ENCODE data around the gene TLCD2.
"Not testable (repeated sequence)": the region's sequence is repeated elsewhere in the genome, so short reads cannot be mapped to it uniquely, and the experiment has no call there.

The TLCD2 gene

GRCh38 chr17:1686086-1686485, 24.1 kb downstream of the TLCD2 start:
- DNase-seq (ENCODE audit: low spot score): no peak

GRCh38 chr17:1684378-1685189, 25.6 kb downstream of the TLCD2 start, which contains the start of gene PRPF8:
PRPF8 (minus strand) TSS chr17:1684867; CDS start chr17:1684571, 296 bp downstream.
- DNase-seq (ENCODE audit: low spot score): peak; percentile 99

GRCh38 chr17:1683459-1683858, 26.7 kb downstream of the TLCD2 start:
- DNase-seq (ENCODE audit: low spot score): peak; percentile 12

- DNase-seq (ENCODE audit: low spot score): no peak
These were observed 33.8 kb downstream of the TLCD2 start for GRCh38 chr17:1676401-1676800.

- no peak for DNase-seq (ENCODE audit: low spot score)
These were observed 37.0 kb downstream of the TLCD2 start for GRCh38 chr17:1673041-1673785.

- DNase-seq (ENCODE audit: low spot score): not testable (repeated sequence)
These were observed 46.2 kb downstream of the TLCD2 start for GRCh38 chr17:1663934-1664333.

GRCh38 chr17:1661045-1661444, 49.1 kb downstream of the TLCD2 start:
- no peak for DNase-seq (ENCODE audit: low spot score)

- no peak for DNase-seq (ENCODE audit: low spot score)
These were observed 52.1 kb downstream of the TLCD2 start for GRCh38 chr17:1658100-1658499.

GRCh38 chr17:1653735-1654134, 56.4 kb downstream of the TLCD2 start:
- DNase-seq (ENCODE audit: low spot score): no peak

GRCh38 chr17:1652794-1653193, 57.4 kb downstream of the TLCD2 start:
- DNase-seq (ENCODE audit: low spot score): not testable (repeated sequence)

Data from Ammon's horn (tissue), 1 donor.